ENCODE measurements around the gene PSMD6.

Gene PSMD6

GRCh38 chr3:64023861-64024223 lies 548 bp upstream of the PSMD6 start:
- H3K36me3 ChIP-seq (ENCODE audit: insufficient read depth, low read length), result peaks cover 7% of the 10 kb centered on the region; the same call in 1 of the 2 replicates

GRCh38 chr3:64022451-64023186 lies 675 bp downstream of the PSMD6 start:
- peaks cover 19% of the 10 kb centered on the region; the same call in 1 of the 2 replicates for H3K36me3 ChIP-seq (ENCODE audit: insufficient read depth, low read length)
- no peaks in the 10 kb centered on the region for H3F3A ChIP-seq (ENCODE audit: low read depth)
- H3K9me3 ChIP-seq (ENCODE audit: insufficient read depth, low read depth, low read length), result no peaks in the 10 kb centered on the region
- H3K4me3 ChIP-seq (ENCODE audit: low read length, poor library complexity, severe bottlenecking), result peak overlapping the region; percentile 91
- H3K4me1 ChIP-seq (ENCODE audit: insufficient read depth, low read length, poor library complexity, severe bottlenecking), result peaks cover 23% of the 10 kb centered on the region
- H3K79me2 ChIP-seq (ENCODE audit: insufficient read depth, low read length), result peaks cover 29% of the 10 kb centered on the region
- no peak for TF ChIP-seq CTCF (conservative IDR thresholded peaks at IDR 0.05; ENCODE audit: low read length)
- no peak for TF ChIP-seq EZH2phosphoT487 (IDR thresholded peaks at IDR 0.05; ENCODE audit: borderline replicate concordance)
- peaks cover 29% of the 10 kb centered on the region for H4K20me1 ChIP-seq (ENCODE audit: insufficient read depth, low read length, poor library complexity, severe bottlenecking)
- peak overlapping the region; percentile 99 for H3K4me2 ChIP-seq (ENCODE audit: low read depth, low read length, poor library complexity, severe bottlenecking)
- no peaks in the 10 kb centered on the region for H3K27me3 ChIP-seq (ENCODE audit: insufficient read depth, low read length, poor library complexity, severe bottlenecking)
- H2AFZ ChIP-seq (ENCODE audit: low read length), result peak overlapping the region; percentile 70; the same call in 1 of the 2 replicates
- H3K9ac ChIP-seq (ENCODE audit: low read depth, low read length, poor library complexity, severe bottlenecking), result peak overlapping the region; percentile 82
- no peaks in the 10 kb centered on the region for H3K9me2 ChIP-seq (replicated peaks; ENCODE audit: low read depth, low read length)

More at GRCh38 chr3:64023861-64024223, 548 bp upstream of the PSMD6 start:
- Histone ChIP-seq H3F3A (ENCODE audit: low read depth) (no peaks in the 10 kb centered on the region), H3K4me1 (ENCODE audit: insufficient read depth, low read length, poor library complexity, severe bottlenecking) (peaks cover 23% of the 10 kb centered on the region), H4K20me1 (ENCODE audit: insufficient read depth, low read length, poor library complexity, severe bottlenecking) (peaks cover 29% of the 10 kb centered on the region), H3K27me3 (ENCODE audit: insufficient read depth, low read length, poor library complexity, severe bottlenecking) (no peaks in the 10 kb centered on the region), H3K9me2 (replicated peaks; ENCODE audit: low read depth, low read length) (no peaks in the 10 kb centered on the region), H3K4me3 (ENCODE audit: low read length, poor library complexity, severe bottlenecking) (peak overlapping the region; percentile 91), H3K9me3 (ENCODE audit: insufficient read depth, low read depth, low read length) (no peaks in the 10 kb centered on the region), H3K4me2 (ENCODE audit: low read depth, low read length, poor library complexity, severe bottlenecking) (peak overlapping the region; percentile 63), H2AFZ (ENCODE audit: low read length) (peak overlapping the region; percentile 88), H3K79me2 (ENCODE audit: insufficient read depth, low read length) (peaks cover 29% of the 10 kb centered on the region), H3K9ac (ENCODE audit: low read depth, low read length, poor library complexity, severe bottlenecking) (peak overlapping the region; percentile 82)
- TF ChIP-seq CTCF (conservative IDR thresholded peaks at IDR 0.05; ENCODE audit: low read length) (no peak), EZH2phosphoT487 (IDR thresholded peaks at IDR 0.05; ENCODE audit: borderline replicate concordance) (no peak)

GRCh38 chr3:64021922-64022321 lies 1.4 kb downstream of the PSMD6 start:
- Histone ChIP-seq H2AFZ (ENCODE audit: low read length) (no peak overlapping the region), H3K4me3 (ENCODE audit: low read length, poor library complexity, severe bottlenecking) (peak overlapping the region; percentile 91), H3K9me3 (ENCODE audit: insufficient read depth, low read depth, low read length) (no peaks in the 10 kb centered on the region), H3K79me2 (ENCODE audit: insufficient read depth, low read length) (peaks cover 32% of the 10 kb centered on the region), H3K4me2 (ENCODE audit: low read depth, low read length, poor library complexity, severe bottlenecking) (peak overlapping the region; percentile 99), H3K9ac (ENCODE audit: low read depth, low read length, poor library complexity, severe bottlenecking) (peak overlapping the region; percentile 82), H3K36me3 (ENCODE audit: insufficient read depth, low read length) (peaks cover 26% of the 10 kb centered on the region; the same call in 1 of the 2 replicates), H3K27me3 (ENCODE audit: insufficient read depth, low read length, poor library complexity, severe bottlenecking) (no peaks in the 10 kb centered on the region), H4K20me1 (ENCODE audit: insufficient read depth, low read length, poor library complexity, severe bottlenecking) (peaks cover 29% of the 10 kb centered on the region), H3K4me1 (ENCODE audit: insufficient read depth, low read length, poor library complexity, severe bottlenecking) (peaks cover 23% of the 10 kb centered on the region), H3K9me2 (replicated peaks; ENCODE audit: low read depth, low read length) (no peaks in the 10 kb centered on the region), H3F3A (ENCODE audit: low read depth) (no peaks in the 10 kb centered on the region)
- no peak for TF ChIP-seq EZH2phosphoT487 (IDR thresholded peaks at IDR 0.05; ENCODE audit: borderline replicate concordance)
- no peak for TF ChIP-seq CTCF (conservative IDR thresholded peaks at IDR 0.05; ENCODE audit: low read length)
